GM12878 (cell line): ENCODE measurements around the gene EYS. TPM values are rescaled to one million over a fixed set of nuclear protein-coding genes. Genes with fewer than 3 reads are reported as not detected.

ENCODE experiments used
- PML ChIP-seq: IDR thresholded peaks from 2 replicates; pipeline ENCODE4 v1.6.1; 2012; ENCODE audit warnings: low read length, inconsistent platforms
- SPI1 ChIP-seq: IDR thresholded peaks from 2 replicates; pipeline ENCODE4 v1.6.1; 2011; ENCODE audit warnings: low read depth, mild to moderate bottlenecking, low read length, moderate library complexity, borderline replicate concordance; ENCODE audit not compliant: insufficient read depth
- USF1 ChIP-seq: IDR thresholded peaks from 2 replicates; pipeline ENCODE4 v1.6.1; 2011; ENCODE audit warnings: borderline replicate concordance, low read depth, mild to moderate bottlenecking, moderate library complexity, mixed read lengths, low read length; ENCODE audit not compliant: insufficient read depth; ENCODE audit errors: extremely low read length
- USF2 ChIP-seq: IDR thresholded peaks from 2 replicates; pipeline ENCODE4 v1.6.1; 2011; ENCODE audit warnings: low read depth, low read length, improper control_type of control experiment, borderline replicate concordance
- ZBTB4 ChIP-seq: fragments of 450-650 bp; formaldehyde crosslinking; IDR thresholded peaks from 2 replicates; pipeline ENCODE4 v1.4.0; 2022; ENCODE audit warnings: mild to moderate bottlenecking, moderate library complexity
- polyA plus RNA-seq, 11 experiments: library from polyadenylated mRNA; depleted of rRNA in 4 of 11; unstranded in 6 of 11; stranded (reverse) in 5 of 11; fragments of >200 nt; fragmentation: Nextera tagmentation in 4 of 11; fragmentation: Illumina TruSeq in 1 of 11; extraction: Ambion mirVana in 4 of 11; extraction: Trizol in 1 of 11; gene quantifications; 1 replicate in 1 of 11; 2 replicates in 10 of 11; pipeline versions ENCODE4 v1.2.1 to v1.2.3, GENCODE V29; 2011 to 2016; ENCODE audit warnings: inconsistent platforms in 2 of 11, missing spikeins in 2 of 11, low read depth in 1 of 11
- total RNA-seq, 4 experiments: library from RNA; depleted of rRNA in 3 of 4; stranded (reverse); fragments of >200 nt in 3 of 4; fragmentation: Illumina TruSeq in 1 of 4; extraction: Trizol in 1 of 4; gene quantifications; 2 replicates each; pipeline versions ENCODE4 v1.2.1 to v1.2.3, GENCODE V29; 2013 to 2021

EYS gene
- total and polyA plus RNA-seq, 10 of the 15 experiments (the other 5 are each of a cell fraction or from before 2014, with no cell fraction given): under 0.01 to 0.14 (median 0.02) TPM; not detected in 1

GRCh38 chr6:63685446-63686379 is 2021.3 kb downstream of the EYS start (continued):
- TF ChIP-seq USF1 (peak; percentile 80), SPI1 (peak; percentile 52), ZBTB4 (CRISPR knock-in tag) (no peak), PML (0 out of 2 replicates have a peak, but pooled peaks have one; percentile 39), USF2 (peak; percentile 42; the same call in 1 of the 2 replicates)
